KOPT-K1 (cell line): ENCODE measurements around the gene SORL1.
"Not testable (repeated sequence)": the region's sequence is repeated elsewhere in the genome, so short reads cannot be mapped to it uniquely, and the experiment has no call there.

Experiments
- H3K27ac ChIP-seq: fragments of 200-600 bp; sonication (generic); 2 replicates; pipeline ENCODE4 v1.5.1; 2016; ENCODE audit warnings: antibody characterized with exemption, mild to moderate bottlenecking, low read depth, low read length; ENCODE audit not compliant: poor library complexity, severe bottlenecking
- H3K36me3 ChIP-seq: fragments of 200-600 bp; sonication (generic); 2 replicates; pipeline ENCODE4 v1.5.1; 2017; ENCODE audit warnings: antibody characterized with exemption, mild to moderate bottlenecking, low read length, moderate library complexity; ENCODE audit not compliant: insufficient read depth
- H3K9me3 ChIP-seq: fragments of 200-600 bp; sonication (generic); 2 replicates; pipeline ENCODE4 v1.5.1; 2017; ENCODE audit warnings: antibody characterized with exemption, low read length, mild to moderate bottlenecking; ENCODE audit not compliant: insufficient read depth, poor library complexity, severe bottlenecking

Gene SORL1

GRCh38 chr11:121636800-121637176, 184.7 kb downstream of the SORL1 start:
- Histone ChIP-seq H3K36me3 (peaks cover 8% of the 10 kb centered on the region; the same call in 1 of the 2 replicates), H3K9me3 (no peaks in the 10 kb centered on the region), H3K27ac (no peak overlapping the region)

GRCh38 chr11:121637587-121637986, 185.5 kb downstream of the SORL1 start:
- not testable (repeated sequence) for H3K36me3 ChIP-seq, H3K9me3 ChIP-seq, H3K27ac ChIP-seq

GRCh38 chr11:121643479-121644186, 191.5 kb downstream of the SORL1 start:
- H3K36me3 ChIP-seq, result no peaks in the 10 kb centered on the region
- no peaks in the 10 kb centered on the region for H3K9me3 ChIP-seq
- H3K27ac ChIP-seq, result no peak overlapping the region

GRCh38 chr11:121644187-121644512, 192.0 kb downstream of the SORL1 start:
- no peaks in the 10 kb centered on the region for H3K36me3 ChIP-seq
- no peaks in the 10 kb centered on the region for H3K9me3 ChIP-seq
- no peak overlapping the region for H3K27ac ChIP-seq

GRCh38 chr11:121645001-121645400, 192.9 kb downstream of the SORL1 start:
- Histone ChIP-seq H3K9me3 (no peaks in the 10 kb centered on the region), H3K36me3 (no peaks in the 10 kb centered on the region), H3K27ac (no peak overlapping the region)

GRCh38 chr11:121645596-121645995, 193.5 kb downstream of the SORL1 start:
- Histone ChIP-seq H3K9me3 (no peaks in the 10 kb centered on the region), H3K36me3 (no peaks in the 10 kb centered on the region), H3K27ac (no peak overlapping the region)

GRCh38 chr11:121648306-121648705, 196.2 kb downstream of the SORL1 start:
- H3K27ac ChIP-seq, result no peak overlapping the region
- no peaks in the 10 kb centered on the region for H3K9me3 ChIP-seq
- H3K36me3 ChIP-seq, result no peaks in the 10 kb centered on the region

GRCh38 chr11:121649798-121650197, 197.7 kb downstream of the SORL1 start:
- Histone ChIP-seq H3K9me3 (no peaks in the 10 kb centered on the region), H3K36me3 (no peaks in the 10 kb centered on the region), H3K27ac (no peak overlapping the region)

GRCh38 chr11:121650351-121651256, 198.5 kb downstream of the SORL1 start:
- Histone ChIP-seq H3K36me3 (no peaks in the 10 kb centered on the region), H3K9me3 (no peaks in the 10 kb centered on the region), H3K27ac (peak overlapping the region; percentile 46)

- Histone ChIP-seq H3K36me3 (no peaks in the 10 kb centered on the region), H3K27ac (peak overlapping the region; percentile 46), H3K9me3 (no peaks in the 10 kb centered on the region)
These were observed 199.1 kb downstream of the SORL1 start for GRCh38 chr11:121651257-121651605.

GRCh38 chr11:121652971-121653370, 200.9 kb downstream of the SORL1 start:
- Histone ChIP-seq H3K36me3 (no peaks in the 10 kb centered on the region), H3K27ac (no peak overlapping the region), H3K9me3 (no peaks in the 10 kb centered on the region)

GRCh38 chr11:121654259-121654842, 202.2 kb downstream of the SORL1 start:
- Histone ChIP-seq H3K36me3 (no peaks in the 10 kb centered on the region), H3K9me3 (no peaks in the 10 kb centered on the region), H3K27ac (no peak overlapping the region)

GRCh38 chr11:121654843-121655536, 202.9 kb downstream of the SORL1 start:
- Histone ChIP-seq H3K9me3 (no peaks in the 10 kb centered on the region), H3K36me3 (no peaks in the 10 kb centered on the region), H3K27ac (no peak overlapping the region)

- no peaks in the 10 kb centered on the region for H3K9me3 ChIP-seq
- no peaks in the 10 kb centered on the region for H3K36me3 ChIP-seq
- H3K27ac ChIP-seq, result no peak overlapping the region
These were observed 203.6 kb downstream of the SORL1 start for GRCh38 chr11:121655537-121656327.
